Measurements from ENCODE around the gene PTGDR2.
A peak's percentile ranks its signal among the peaks of the same experiment; 100 is the strongest.

Gene PTGDR2

DNA sequence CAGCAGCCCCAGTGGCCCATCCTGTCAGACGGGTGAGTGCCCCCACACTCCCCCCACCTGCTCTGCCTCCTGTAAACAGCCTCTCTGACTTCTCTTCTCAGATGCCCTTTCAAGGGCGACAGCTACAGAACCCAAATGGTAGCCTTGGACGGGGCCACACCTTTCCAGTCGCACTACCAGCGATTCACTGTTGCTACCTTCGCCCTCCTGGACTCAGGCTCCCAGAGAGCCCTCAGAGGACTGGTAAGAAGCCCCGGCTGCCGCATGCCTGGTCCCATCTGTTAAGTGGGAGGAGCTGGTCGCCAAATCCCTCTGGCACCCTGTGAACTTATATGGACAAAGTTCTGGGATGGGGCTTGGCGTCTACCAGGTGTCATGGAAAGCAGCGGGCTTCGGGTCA, 17.8 kb upstream of the PTGDR2 start:
- no peak for DNase-seq

DNA sequence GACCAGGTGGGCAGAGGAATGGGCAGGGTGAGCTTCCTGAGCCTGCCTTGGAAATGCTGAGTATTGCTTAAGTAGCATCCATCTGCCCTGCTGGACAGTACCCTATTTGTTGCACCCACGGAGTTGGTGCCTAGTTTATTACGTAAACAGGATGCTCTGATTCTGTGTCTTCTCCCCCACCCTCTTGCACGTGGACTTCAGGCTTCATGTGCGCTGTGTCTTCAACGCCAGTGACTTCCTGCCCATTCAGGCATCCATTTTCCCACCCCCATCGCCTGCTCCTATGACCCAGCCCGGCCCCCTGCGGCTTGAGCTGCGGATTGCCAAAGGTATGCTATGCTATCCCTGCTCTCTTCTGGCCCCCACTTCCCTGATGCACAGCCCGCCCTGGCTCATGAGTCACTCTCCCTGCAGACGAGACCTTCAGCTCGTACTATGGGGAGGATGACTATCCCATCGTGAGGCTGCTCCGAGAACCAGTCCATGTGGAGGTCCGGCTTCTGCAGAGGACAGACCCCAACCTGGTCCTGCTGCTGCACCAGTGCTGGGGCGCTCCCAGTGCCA, 17.3 kb upstream of the PTGDR2 start:
- DNase-seq: no peak

DNA sequence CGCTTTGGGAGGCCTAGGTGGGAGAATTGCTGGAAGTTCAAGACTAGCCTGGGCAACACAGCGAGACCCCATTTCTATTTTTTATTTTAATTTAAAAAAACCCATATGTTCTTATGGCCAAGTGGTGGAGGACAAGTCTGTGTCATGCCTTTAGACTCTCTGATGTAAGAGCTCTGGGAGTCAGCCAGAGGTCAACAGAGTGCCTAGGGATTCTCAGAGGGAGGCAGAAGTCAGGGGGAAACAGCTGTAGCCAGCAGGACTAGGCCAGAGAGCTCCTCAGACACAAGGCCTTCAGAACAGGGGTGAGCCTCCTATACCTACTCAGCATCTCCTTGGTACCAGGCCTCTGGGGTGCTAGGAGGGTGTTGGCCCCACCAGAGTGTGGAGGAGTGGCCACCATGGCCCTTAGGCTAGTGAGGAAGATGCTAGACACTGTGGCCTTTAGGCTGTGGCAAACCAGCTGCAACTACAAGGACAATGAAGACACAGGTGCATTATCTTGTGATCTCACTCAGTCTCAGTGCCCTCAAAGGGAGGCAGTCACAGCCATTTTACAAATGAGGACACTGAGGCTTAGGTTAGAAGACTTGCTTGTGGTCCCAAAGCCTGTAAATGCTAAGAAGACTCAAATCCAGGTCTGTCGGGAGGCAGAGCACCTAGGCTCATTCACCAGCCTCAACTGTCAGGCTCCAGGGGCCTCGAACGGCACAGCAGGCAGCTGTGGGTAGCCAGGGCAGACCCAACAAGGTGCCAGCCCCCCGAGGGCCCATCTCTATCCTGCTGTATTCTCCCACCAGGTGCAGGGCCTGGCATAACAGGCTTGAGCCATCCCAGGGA, 16.6 kb upstream of the PTGDR2 start:
- DNase-seq: no peak

DNA sequence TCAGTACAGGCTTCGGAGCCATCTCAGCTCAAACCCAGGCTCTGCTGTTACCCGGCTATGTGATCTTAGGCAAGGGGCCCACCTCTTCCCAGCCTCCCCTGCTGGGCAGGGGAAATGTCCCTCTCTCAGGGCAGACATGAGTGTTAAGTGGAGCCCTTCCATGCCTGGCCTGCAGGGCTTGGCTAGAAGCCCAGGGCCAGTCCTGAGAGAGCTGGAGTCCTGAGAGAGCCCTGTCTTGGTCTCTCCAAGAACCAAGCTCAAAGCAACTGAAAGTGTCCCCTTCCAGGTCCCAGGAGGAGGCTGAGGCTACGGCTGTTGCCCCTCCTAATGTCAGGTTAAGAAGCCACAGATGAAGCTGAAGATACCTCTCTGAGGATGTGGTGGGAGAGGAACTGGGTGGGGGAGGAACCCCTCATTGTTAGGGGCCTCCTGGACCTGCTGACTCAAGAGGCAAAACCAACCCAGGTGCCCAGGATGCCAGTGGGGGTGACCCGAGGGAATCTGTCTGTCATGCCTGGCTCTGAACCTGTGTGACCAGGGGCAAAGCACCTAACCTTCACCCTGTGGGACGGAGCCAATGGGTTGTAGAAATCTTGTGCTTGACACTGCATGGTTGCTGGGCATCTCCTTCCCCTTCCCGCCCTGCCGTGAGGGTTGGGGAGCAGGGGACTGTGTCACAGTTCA, 15.8 kb upstream of the PTGDR2 start:
- no peak for DNase-seq

DNA sequence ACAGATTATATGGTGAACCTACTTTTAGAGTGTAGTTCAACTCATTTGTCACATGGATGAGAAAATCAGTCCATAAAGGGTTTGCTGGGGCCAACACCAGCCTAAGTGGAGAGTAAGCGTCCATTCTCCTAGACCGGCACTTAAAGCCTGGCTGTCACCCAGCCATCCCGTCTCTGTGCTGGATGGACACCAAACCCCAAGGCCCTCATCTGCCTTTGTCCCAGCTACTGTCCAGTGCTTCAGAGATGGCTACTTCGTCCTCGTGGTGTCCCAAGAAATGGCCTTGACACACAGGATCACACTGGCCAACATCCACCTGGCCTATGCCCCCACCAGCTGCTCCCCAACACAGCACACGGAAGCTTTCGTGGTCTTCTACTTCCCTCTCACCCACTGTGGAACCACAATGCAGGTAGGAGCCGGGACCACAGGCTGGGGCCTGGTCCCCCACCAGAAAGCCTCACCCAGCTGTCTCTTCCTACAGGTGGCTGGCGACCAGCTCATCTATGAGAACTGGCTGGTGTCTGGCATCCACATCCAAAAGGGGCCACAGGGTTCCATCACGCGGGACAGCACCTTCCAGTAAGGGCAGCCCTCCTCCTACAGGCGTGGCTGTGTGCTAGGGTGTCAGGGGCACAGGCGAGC, 15.1 kb upstream of the PTGDR2 start:
- DNase-seq: no peak

DNA sequence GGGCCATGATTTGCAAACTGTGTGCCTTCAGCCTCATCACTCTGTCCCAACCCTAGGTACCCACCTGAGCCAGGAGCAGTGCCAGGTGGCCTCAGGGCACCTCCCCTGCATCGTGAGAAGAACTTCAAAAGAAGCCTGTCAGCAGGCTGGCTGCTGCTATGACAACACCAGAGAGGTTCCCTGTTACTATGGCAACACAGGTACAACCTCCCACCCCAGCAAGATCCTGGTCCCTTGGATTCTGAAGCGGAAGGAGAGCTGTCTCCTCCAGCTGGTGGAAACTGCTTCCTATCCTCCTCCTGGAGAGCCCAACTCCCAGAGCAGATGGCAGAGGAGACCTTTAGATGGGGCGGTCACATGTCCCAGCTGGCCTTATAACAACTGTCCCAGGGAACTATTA, 14.5 kb upstream of the PTGDR2 start:
- no peak for DNase-seq

DNA sequence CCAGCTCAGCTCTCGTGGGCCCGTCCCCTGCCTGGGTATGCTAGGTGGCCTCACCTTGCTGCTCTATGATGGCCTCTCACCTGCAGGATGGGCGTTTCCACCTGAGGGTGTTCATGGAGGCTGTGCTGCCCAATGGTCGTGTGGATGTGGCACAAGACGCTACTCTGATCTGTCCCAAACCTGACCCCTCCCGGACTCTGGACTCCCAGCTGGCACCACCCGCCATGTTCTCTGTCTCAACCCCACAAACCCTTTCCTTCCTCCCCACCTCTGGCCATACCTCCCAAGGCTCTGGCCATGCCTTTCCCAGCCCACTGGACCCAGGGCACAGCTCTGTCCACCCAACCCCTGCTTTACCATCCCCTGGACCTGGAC, 13.7 kb upstream of the PTGDR2 start:
- no peak for DNase-seq

DNA sequence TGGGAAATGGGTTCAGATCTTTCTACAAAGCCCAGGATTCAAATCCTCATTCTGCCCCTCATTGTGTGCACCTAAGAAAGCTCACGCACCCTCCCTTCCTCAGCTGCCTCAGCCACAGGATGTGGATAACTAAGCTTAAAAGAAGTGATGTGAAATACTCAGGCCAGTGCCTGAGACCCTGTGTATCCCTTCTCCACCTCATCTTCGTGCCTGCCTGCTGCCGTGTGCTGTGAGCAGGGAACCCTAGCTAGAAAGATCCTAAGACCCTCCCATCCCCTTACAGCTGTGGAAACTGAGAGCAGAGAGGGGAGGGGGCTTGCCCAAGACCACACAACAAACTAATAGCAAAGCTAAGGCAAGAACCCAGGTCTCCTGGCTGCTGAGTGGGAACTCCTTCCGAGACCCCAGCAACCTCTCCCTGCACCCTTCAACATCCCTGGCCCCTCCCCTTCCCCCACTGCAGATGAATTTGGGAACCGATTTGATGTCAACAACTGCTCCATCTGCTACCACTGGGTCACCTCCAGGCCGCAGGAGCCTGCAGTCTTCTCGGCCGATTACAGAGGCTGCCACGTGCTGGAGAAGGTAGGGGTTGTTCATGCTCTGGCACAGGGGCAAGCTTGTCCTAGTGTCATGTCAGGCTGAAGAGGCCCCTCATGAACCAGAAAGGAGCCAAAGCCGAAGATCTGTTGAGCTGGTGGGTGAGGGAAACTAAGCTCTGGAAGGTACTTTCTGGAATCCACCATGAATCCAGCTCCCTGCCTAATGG, 13.1 kb upstream of the PTGDR2 start:
- no peak for DNase-seq

DNA sequence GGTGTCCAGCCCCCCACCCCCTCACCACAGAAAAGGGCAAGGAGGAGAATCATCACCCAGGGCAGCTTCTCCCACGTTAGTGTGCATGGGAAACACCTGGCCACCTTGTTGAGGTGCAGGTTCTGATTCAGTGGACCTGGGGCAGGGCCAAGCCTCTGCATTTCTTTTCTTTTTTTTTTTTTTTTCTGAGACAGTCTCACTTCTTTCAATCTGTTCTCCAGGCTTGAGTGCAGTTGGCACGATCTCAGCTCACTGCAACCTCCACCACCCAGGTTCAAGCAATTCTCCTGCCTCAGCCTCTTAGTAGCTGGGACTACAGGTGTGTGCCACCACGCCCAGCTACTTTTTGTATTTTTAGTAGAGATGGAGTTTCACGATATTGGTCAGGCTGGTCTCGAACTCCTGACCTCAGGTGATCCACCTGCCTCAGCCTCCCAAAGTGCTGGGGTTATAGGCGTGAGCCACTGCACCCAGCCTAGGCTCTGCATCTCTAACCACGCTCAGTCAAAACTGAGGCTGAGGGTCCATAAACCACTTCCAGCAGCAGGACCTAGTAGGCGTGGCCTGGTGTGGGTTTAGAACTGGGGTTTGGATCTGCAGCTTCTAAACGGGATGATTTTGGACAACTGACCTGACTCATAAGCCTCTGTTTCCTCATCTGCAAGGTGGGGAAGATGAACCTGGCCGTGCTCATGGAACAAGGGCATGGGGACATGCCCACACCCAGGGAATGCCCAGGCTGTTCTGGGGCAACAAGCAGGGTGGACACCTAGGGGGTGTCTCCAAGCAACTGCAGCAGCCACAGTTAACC, 12.3 kb upstream of the PTGDR2 start:
- DNase-seq: no peak

DNA sequence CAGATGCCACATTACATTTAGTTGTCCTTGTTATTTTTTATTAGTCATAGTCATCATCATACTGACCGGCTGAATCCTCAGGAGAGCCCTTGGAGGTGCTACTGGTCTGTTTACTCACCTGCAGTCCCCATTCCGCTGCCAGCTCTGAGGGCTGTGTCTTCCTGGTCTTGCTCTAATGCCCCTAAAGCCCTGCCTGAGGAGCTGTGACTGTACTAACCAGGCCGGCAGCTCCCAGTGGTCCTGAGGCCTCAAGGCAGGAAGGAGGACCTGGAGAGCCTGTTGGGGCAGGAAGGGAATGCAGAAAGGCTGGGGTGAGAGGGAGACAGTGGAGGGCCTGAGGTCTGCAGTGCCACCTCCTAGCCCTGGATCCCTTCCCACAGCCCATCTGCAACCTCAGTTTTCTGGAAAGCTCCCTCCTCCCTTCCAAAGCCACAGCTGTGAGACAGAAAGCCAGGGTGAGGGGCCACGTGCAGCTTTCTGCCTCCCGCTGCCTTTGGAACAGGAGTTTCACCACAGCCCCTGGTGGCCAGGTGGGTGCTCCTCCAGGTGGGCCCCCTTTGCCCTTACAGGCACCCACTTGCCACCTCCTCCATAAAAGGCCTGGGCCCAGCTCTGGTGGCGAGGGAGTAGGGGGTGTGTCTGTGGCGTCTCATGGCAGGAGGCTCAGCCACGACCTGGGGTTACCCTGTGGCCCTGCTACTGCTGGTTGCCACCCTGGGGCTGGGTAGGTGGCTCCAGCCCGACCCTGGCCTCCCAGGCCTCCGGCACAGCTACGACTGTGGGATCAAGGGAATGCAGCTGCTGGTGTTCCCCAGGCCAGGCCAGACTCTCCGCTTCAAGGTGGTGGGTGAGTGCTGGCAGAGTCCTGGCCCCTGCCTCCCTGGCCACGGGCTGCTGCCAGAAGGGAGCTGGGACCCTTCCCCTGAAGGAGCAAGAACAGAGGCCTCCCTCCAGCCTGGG, 11.4 kb upstream of the PTGDR2 start, which contains the start of gene ZP1:
TSS of gene ZP1 (plus strand) at position 632 of the 960 bp plus-strand sequence. CDS start at position 652, 20 bp downstream.
- no peak for DNase-seq

DNA sequence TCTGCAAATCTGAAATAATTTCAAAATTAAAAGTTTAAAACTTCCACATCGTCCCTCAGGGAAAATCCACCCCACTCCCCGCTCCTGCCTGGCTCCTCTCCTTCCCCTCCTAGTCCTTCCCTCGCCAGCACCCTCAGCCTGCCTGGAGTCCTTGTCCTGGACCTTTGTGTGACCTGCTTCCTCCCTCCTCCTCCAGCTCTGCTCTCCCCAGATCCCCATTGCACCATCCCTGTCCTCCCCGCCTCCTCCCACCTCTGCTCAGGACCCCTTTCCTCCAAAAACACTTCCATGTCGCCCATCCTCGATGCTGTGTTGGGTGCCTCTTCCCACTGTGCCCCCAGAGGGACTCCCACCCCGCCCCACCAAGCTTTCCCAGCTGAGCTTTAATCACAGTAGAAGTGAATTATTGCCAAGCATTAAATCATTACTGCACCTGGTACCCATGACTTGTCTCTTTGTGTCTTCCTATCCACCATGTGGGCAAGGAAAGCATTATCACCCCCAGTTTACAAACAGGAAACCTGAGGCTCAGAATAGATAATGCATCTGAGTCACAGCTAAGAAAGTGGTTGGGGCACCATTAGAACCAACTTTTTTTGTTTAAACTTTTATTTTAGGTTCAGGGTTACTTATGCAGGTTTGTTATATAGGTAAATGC, 9.2 kb upstream of the PTGDR2 start:
- DNase-seq: no peak

DNA sequence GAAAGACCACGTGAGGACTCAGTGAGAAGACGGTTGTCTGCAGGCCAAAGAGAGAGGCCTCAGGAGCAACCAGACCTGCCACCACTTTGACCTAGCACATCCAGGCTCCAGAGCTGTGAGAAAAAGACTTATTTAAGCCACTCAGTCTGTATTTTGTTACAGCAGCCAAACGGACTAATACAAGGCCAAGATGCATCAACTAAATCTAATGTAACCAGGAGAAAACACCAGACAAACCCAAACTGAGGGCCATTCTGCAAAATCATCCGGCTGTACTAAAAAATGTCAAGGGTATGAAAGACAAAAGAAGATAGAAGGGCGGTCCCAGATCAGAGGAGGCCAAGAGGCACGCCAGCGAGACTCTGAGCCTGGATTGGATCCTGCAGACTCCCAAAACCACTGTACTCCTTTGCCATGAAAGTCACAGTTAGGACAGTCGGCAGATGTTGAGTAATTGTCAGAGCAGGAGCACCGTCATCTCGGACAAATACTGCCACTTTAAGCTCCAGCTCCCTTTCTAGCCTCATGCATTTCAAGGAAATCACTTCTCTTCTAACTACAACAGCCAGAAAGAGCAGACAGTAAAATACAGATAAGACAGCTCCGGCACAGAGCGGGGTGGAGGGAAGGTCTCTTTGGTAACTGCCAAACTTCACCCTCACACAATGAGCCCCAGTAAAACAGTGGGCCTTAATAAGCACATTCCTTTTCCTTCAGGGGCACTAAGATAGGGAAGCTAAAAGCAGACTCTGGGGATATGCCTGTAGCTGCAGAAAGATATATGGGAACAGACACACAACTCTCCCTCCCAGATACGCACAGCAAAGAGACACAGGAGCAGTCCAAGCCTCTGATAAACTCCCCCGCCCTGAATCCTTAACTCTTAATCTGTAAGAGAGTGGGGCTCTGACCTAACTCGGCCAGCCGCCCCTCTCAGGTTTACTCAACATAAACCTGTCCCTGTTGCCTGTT, 8.1 kb upstream of the PTGDR2 start:
- no peak for DNase-seq

DNA sequence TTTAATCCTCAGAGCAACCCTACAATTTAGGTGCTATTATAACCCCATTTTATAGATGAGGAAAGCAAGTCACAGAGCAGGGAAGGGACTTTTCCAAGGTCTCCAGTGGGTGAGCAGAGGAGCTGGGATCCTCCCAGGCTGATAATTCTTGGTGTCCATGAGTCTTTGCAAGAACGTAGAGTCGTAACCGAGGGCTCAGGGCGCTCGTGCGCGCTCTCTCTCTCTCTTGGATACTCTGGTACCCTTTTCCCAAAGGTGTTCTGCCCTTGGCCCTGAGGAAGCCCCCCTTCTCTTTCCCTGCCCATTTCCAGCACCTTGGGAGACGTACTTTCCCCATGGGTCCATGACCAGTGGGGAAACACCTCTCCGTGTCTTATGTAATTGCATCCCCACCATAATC, 6.4 kb upstream of the PTGDR2 start:
- DNase-seq: peak; percentile 6

DNA sequence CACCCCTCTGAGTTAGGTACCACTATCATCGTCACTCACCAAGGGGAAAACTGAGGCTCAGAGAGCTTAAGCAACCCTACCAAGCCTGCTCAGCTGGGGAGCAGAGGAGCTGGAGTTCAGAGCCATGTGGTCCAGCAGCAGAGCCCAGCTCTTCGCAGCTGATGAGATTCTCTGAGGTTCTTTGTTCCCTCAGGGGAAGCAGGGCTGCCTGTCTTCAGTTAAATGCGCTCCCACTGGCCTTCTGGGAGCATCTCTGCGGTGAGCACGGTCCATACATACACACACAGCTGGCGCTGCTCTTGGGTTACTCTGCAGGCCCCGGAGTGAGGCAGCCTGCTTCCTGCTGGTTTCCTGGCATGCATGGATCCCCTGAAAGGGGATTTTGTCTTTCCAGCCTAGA, 5.2 kb upstream of the PTGDR2 start:
- no peak for DNase-seq

DNA sequence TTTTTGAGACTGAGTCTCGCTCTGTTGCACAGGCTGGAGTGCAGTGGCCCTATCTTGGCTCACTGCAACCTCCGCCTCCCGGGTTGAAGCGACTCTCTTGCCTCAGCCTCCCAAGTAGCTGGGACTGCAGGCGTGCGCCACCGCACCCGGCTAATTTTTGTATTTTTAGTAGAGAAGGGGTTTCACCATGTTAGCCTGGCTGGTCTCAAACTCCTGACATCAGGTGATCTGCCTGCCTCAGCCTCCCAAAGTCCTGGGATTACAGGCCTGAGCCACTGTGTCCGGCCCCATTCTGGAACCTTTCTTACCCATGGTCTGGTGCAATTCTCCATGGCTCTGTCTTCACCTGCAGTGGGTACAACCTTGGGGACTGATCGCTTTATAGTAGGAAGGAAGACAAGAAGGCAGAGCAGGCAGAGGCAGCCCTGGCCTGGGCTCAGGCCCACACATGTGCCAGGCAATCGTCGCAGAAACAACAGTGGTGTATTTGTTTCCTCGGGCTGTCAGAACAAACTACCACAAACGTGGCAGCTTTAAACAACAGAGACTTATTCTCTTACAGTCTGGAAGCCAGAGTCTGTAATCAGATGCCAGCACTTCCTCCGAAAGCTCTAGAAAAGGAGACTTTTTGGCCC, 4.0 kb upstream of the PTGDR2 start:
- no peak for DNase-seq

DNA sequence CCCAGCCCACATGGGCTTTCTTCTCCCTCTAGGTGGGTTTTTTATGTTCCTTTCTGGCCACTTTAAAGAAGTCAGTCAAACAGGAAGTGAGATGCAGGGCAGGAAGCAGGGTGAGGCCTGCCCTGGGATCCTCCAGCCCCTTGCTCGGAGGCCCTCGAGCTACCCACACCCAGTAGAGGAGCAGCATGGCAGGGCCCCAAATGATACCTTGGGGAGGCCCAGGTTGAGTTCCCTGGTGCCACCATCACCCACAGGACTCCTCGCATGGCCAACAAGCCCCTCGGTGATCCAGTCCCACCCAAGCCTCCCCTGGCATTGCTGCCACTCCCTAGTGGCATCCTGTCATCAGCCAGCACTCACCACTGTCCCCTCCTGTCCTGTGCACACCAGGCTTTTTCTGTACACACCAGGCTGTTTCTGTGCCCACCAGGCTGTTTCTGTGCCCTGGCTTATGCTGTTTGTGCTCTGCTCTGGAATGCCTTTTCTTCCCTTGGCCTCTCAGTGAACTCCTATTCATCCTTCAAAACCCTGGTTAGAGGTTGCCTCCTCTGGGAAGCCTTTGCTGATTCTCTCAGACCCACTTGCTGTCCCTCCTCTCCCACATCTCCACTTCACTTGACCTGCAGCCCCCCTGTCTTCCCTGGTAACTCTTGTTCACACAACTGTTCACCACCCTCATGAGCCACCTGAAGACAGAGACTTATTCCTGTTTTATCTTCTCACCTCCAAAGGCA, 3.1 kb upstream of the PTGDR2 start:
- DNase-seq: no peak

DNA sequence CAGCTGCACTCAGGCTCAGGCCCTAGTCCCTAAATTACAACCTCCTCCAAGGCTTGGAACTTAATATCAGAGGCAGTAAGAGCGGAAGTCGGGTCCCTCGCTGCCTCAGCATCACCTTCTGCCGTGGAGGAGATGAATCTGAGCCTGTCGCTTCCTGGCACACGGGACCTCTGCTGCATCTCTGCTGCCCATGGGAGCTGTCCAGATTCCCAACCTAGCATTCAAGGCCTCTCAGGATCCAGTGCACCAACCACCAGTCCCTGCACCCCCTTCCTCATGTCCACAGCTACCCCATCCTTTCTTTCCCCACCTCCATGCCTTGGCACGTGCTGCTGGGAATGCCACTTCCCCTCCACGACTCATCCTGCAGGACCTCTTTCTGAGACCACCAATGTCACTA, 2.5 kb upstream of the PTGDR2 start:
- no peak for DNase-seq

All from activated CD8-positive, alpha-beta memory T cell treated with anti-CD3 and anti-CD28 coated beads, Interleukin-2, amount 50 U/mL, for 4 hours (primary cell).